GM10266 (cell line): ENCODE data around the gene GUCY1A1.

Source experiments
- DNase-seq: peaks from one replicate; pipeline ENCODE4 v3.0.0; 2012; ENCODE audit errors: extremely low spot score
- CTCF ChIP-seq: IDR thresholded peaks from 2 replicates; pipeline ENCODE4 v1.5.1; 2012; ENCODE audit warnings: mild to moderate bottlenecking, low read depth; ENCODE audit not compliant: control insufficient read depth, insufficient read depth; ENCODE audit errors: missing control alignments

The GUCY1A1 gene

GRCh38 chr4:155629183-155629825, 37.3 kb upstream of the GUCY1A1 start:
- no peak for TF ChIP-seq CTCF
- no peak for DNase-seq

GRCh38 chr4:155629956-155630355, 36.7 kb upstream of the GUCY1A1 start:
- no peak for DNase-seq
- no peak for TF ChIP-seq CTCF

- TF ChIP-seq CTCF = no peak
- DNase-seq = no peak
These were observed 34.3 kb upstream of the GUCY1A1 start for GRCh38 chr4:155632310-155632840.

- no peak for DNase-seq
- no peak for TF ChIP-seq CTCF
These were observed 28.3 kb upstream of the GUCY1A1 start for GRCh38 chr4:155638195-155638965.

- TF ChIP-seq CTCF = no peak
- DNase-seq = peak; percentile 29
These were observed 26.7 kb upstream of the GUCY1A1 start for GRCh38 chr4:155639704-155640523.

GRCh38 chr4:155640751-155641150, 25.9 kb upstream of the GUCY1A1 start:
- DNase-seq = no peak
- TF ChIP-seq CTCF = no peak

- no peak for TF ChIP-seq CTCF
- DNase-seq = no peak
These were observed 23.6 kb upstream of the GUCY1A1 start for GRCh38 chr4:155643087-155643486.
